ENCODE data around the gene TBC1D1.

DNA sequence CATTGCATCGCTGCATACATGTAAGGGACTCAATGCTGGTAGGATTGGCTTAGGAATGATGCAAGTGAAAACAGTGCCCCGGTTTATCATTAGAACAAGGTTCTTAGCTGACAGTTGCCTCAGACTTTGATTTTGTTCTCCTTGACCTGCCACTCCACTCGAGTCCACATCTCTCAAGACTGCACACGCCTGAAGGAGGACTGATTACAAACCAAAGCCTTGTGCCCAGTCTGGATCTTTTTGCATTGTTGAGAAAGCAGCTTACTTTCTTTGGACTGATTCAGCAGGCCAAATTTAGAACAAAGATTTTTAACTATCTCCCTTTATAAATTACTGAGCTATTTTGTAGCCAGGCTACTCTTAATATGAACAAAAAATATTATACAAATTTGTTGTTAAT, 194.9 kb downstream of the TBC1D1 start:
- TF ChIP-seq POLR2A (IDR thresholded peaks at IDR 0.05; ENCODE audit: low read depth, low read length) = no peak
- no peak for TF ChIP-seq POLR2AphosphoS5 (IDR thresholded peaks at IDR 0.05; ENCODE audit: low read depth, low read length)
